Stimulated activated CD4-positive, alpha-beta T cell treated with anti-CD3 and anti-CD28 coated beads, Interleukin-1b, Interleukin-23, amount 100 ng/mL, for 4 hours (primary cell): Measurements from ENCODE around the gene CDH4.
"Not testable (repeated sequence)": the region's sequence is repeated elsewhere in the genome, so short reads cannot be mapped to it uniquely, and the experiment has no call there.

Experiments
- DNase-seq, 2 donors: peaks; one replicate each; pipeline ENCODE4 v3.0.0-alpha.2; 2020; ENCODE audit warnings: low read depth in 2 of 2

CDH4 gene

GRCh38 chr20:61455508-61456215, 203.6 kb downstream of the CDH4 start:
- no peak for DNase-seq

- no peak for DNase-seq
These were observed 205.7 kb downstream of the CDH4 start for GRCh38 chr20:61457725-61458124.

GRCh38 chr20:61458146-61458746, 206.2 kb downstream of the CDH4 start:
- no peak for DNase-seq

- no peak for DNase-seq
These were observed 207.2 kb downstream of the CDH4 start for GRCh38 chr20:61459266-61459665.

- DNase-seq = no peak
These were observed 207.6 kb downstream of the CDH4 start for GRCh38 chr20:61459705-61460104.

- DNase-seq = no peak
These were observed 208.4 kb downstream of the CDH4 start for GRCh38 chr20:61460261-61461052.

GRCh38 chr20:61461461-61461860, 209.4 kb downstream of the CDH4 start:
- DNase-seq = no peak

GRCh38 chr20:61464307-61465303, 212.5 kb downstream of the CDH4 start:
- DNase-seq = no peak

- DNase-seq = no peak
These were observed 223.7 kb downstream of the CDH4 start for GRCh38 chr20:61475729-61476128.

GRCh38 chr20:61476956-61477355, 224.9 kb downstream of the CDH4 start:
- no peak for DNase-seq

GRCh38 chr20:61477451-61477861, 225.4 kb downstream of the CDH4 start:
- DNase-seq = no peak

- DNase-seq = no peak
These were observed 226.0 kb downstream of the CDH4 start for GRCh38 chr20:61478094-61478493.

- no peak for DNase-seq
These were observed 226.7 kb downstream of the CDH4 start for GRCh38 chr20:61478611-61479305.

- DNase-seq = not testable (repeated sequence)
These were observed 227.4 kb downstream of the CDH4 start for GRCh38 chr20:61479433-61479832.

- no peak for DNase-seq
These were observed 228.2 kb downstream of the CDH4 start for GRCh38 chr20:61480158-61480825.

GRCh38 chr20:61482056-61482887, 230.2 kb downstream of the CDH4 start:
- DNase-seq = no peak

- no peak for DNase-seq
These were observed 230.8 kb downstream of the CDH4 start for GRCh38 chr20:61482901-61483300.

GRCh38 chr20:61483336-61484067, 231.4 kb downstream of the CDH4 start:
- no peak for DNase-seq

- no peak for DNase-seq
These were observed 234.1 kb downstream of the CDH4 start for GRCh38 chr20:61486198-61486597.
